ENCODE measurements around the gene POU6F2. TPM values are rescaled to one million over a fixed set of nuclear protein-coding genes. Genes with fewer than 3 reads are reported as not detected.

The POU6F2 gene
- total RNA-seq, 1 donor from 2014 or later = 9.2 TPM

DNA sequence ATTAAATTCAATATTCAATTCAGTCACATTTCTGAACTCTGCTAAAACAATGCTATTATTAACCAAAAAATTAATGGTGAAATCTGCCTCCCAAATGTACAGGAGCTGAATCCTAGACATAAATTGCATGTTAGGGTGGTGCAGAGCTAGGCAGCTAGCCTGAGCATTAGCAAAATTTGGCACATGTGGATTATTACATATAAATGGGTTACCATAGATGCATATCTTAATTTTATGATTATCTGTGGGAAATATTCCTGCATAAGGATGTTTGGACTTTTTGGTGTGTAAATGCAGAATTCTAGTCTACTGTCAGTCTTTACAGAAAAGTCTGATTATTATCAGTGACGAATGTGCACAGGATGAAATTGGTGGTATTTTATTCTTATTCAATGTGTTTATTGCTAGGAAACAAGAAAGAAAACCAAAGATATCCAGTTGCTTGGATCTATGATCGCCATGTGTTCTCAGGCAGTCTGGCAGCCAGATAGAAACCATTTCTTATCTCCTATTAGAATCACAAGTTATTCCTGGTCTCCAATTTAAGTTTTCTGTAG is 150.7 kb downstream of the POU6F2 start:
- TF ChIP-seq, protein P1, sequence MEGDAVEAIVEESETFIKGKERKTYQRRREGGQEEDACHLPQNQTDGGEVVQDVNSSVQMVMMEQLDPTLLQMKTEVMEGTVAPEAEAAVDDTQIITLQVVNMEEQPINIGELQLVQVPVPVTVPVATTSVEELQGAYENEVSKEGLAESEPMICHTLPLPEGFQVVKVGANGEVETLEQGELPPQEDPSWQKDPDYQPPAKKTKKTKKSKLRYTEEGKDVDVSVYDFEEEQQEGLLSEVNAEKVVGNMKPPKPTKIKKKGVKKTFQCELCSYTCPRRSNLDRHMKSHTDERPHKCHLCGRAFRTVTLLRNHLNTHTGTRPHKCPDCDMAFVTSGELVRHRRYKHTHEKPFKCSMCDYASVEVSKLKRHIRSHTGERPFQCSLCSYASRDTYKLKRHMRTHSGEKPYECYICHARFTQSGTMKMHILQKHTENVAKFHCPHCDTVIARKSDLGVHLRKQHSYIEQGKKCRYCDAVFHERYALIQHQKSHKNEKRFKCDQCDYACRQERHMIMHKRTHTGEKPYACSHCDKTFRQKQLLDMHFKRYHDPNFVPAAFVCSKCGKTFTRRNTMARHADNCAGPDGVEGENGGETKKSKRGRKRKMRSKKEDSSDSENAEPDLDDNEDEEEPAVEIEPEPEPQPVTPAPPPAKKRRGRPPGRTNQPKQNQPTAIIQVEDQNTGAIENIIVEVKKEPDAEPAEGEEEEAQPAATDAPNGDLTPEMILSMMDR (IDR thresholded peaks at IDR 0.05; ENCODE audit: unreplicated experiment) = no peak
- Mint-ChIP-seq H3K4me1 (no peaks in the 10 kb centered on the region), H3K36me3 (no peaks in the 10 kb centered on the region), H3K27me3 (ENCODE audit: low read depth) (peaks cover 3% of the 10 kb centered on the region), H3K27ac (no peak overlapping the region), H3K4me3 (no peak overlapping the region), H3K9me3 (no peaks in the 10 kb centered on the region)
- no peak for DNase-seq (ENCODE audit: low spot score in 2 of 2, unreplicated experiment in 2 of 2)

DNA sequence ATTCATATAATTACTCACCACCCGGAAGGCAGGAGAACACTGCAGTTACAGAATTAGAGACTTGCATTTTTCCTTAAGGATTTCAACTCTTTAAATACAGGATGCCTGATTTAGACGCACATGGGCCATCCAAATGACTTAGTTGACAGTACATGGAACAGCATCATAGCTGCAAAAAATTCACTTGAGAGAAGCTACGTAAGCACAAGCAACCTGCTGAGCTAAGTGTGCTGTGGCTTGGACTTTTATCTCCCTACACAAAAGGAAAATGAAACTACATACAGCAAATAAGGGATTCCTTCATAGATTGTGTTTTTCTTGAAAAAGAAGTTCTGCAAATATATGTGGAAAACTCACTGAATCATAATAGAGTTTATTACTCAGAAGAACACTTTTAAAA is 152.6 kb downstream of the POU6F2 start:
- TF ChIP-seq, protein P1 (IDR thresholded peaks at IDR 0.05; ENCODE audit: unreplicated experiment) = no peak
- Mint-ChIP-seq H3K27ac (no peak overlapping the region), H3K36me3 (no peaks in the 10 kb centered on the region), H3K9me3 (no peaks in the 10 kb centered on the region), H3K4me3 (no peak overlapping the region), H3K4me1 (no peaks in the 10 kb centered on the region), H3K27me3 (ENCODE audit: low read depth) (peaks cover 3% of the 10 kb centered on the region)
- no peak for DNase-seq (ENCODE audit: low spot score in 2 of 2, unreplicated experiment in 2 of 2)

DNA sequence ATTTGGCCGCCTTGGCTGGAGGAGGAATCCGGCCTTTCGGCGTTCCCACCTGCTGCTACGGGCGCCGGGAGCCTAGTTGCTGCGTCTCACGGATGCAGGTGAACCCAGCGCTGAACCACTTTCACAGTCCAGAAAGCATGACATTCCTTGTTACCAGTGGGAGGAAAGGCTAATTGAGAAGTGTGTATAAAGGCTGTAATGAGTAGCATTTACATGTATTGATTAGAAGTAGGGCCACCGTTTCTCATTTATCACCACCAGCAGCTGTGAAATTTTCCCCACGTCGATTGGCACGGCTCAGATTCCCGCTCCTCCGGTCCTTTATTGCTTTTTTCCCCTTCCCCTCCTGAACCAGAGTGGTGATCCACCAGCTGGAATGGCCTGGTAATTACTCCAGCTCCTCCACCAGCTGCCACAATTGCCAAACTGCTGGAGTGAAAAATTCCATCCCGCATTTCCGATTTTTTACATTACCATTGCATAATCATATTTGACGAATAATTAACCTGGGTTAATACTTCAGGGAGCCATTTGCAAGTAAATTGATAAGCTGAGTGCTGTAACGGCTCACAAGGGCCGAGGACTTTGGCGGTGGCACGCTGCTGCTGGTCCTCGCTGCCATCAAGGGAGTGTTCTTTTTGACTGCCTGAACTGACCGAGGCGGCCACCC is 153.3 kb downstream of the POU6F2 start:
- Mint-ChIP-seq H3K27ac (no peak overlapping the region), H3K4me3 (no peak overlapping the region), H3K4me1 (no peaks in the 10 kb centered on the region), H3K9me3 (no peaks in the 10 kb centered on the region), H3K36me3 (no peaks in the 10 kb centered on the region), H3K27me3 (ENCODE audit: low read depth) (peaks cover 3% of the 10 kb centered on the region)
- TF ChIP-seq, protein P1 (IDR thresholded peaks at IDR 0.05; ENCODE audit: unreplicated experiment) = no peak
- no peak for DNase-seq (ENCODE audit: low spot score in 2 of 2, unreplicated experiment in 2 of 2)

DNA sequence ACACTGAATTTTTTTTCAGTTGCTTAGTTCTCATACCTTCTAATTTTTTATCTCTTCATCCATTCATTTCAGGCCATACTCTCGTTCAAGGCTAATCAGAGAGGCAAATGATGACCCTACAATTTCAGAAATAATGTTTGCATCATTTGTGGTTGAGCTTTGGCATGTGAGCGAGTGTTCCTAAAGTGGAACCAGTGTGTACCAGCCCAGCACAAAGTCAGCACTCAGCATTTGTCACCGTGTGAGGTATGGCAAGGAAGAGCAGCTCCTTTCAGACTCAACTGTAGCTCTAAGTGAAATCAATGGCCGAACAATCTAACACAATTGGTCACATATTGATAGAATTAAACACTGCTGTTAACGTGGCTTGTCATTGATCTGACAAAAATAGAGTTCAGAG is 154.6 kb downstream of the POU6F2 start:
- peaks cover 7% of the 10 kb centered on the region for H3K9me3 Mint-ChIP-seq
- TF ChIP-seq, protein P1 (IDR thresholded peaks at IDR 0.05; ENCODE audit: unreplicated experiment) = no peak
- no peak overlapping the region for H3K27ac Mint-ChIP-seq
- DNase-seq (ENCODE audit: low spot score in 2 of 2, unreplicated experiment in 2 of 2) = no peak
- H3K27me3 Mint-ChIP-seq (ENCODE audit: low read depth) = peaks cover 2% of the 10 kb centered on the region
- peaks cover under 1% of the 10 kb centered on the region for H3K36me3 Mint-ChIP-seq
- H3K4me1 Mint-ChIP-seq = no peaks in the 10 kb centered on the region
- no peak overlapping the region for H3K4me3 Mint-ChIP-seq

DNA sequence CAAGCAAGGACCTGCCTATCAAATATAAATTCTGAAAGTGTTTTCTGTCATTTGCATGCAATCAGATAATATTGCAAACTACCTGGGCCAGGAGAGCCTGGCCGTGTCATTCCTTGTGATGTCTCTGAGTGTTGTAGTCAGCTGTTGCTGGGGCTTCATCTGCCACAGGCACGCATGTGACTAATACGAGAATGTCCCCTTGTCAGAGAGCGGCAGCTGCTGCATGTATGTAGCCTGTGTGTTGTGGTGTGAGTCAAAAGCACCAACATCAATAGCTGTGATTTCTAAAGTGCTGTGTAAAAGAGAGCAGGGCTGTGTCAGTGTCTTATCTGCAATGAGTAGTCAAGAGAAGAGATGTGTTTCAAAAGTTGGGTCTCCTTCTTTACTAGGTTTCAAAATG is 155.4 kb downstream of the POU6F2 start:
- no peak for DNase-seq (ENCODE audit: low spot score in 2 of 2, unreplicated experiment in 2 of 2)
- Mint-ChIP-seq H3K9me3 (peaks cover 12% of the 10 kb centered on the region), H3K4me3 (no peak overlapping the region), H3K27me3 (ENCODE audit: low read depth) (no peaks in the 10 kb centered on the region), H3K4me1 (no peaks in the 10 kb centered on the region), H3K36me3 (peaks cover 5% of the 10 kb centered on the region), H3K27ac (no peak overlapping the region)
- TF ChIP-seq, protein P1 (IDR thresholded peaks at IDR 0.05; ENCODE audit: unreplicated experiment) = no peak

All from mesothelial cell of epicardium (in vitro differentiated cells).